Measurements from ENCODE around the gene ELAC1. TPM values are rescaled to one million over a fixed set of nuclear protein-coding genes. Genes with fewer than 3 reads are reported as not detected.
A peak's percentile ranks its signal among the peaks of the same experiment; 100 is the strongest.

ELAC1 gene
- total and polyA plus RNA-seq, 2 experiments from 2014 or later, result 2.8 to 3.2 TPM

GRCh38 chr18:50969448-50969847 is 1.6 kb downstream of the ELAC1 start:
- H3K27me3 Mint-ChIP-seq (ENCODE audit: insufficient read depth, low read depth, poor library complexity), result no peaks in the 10 kb centered on the region
- Histone ChIP-seq H3K36me3 (ENCODE audit: insufficient read depth) (no peaks in the 10 kb centered on the region), H3K4me1 (ENCODE audit: insufficient read depth) (peaks cover 23% of the 10 kb centered on the region), H3K4me3 (peak overlapping the region; percentile 88; the same call in 1 of the 2 replicates), H3K9me2 (ENCODE audit: insufficient read depth) (no peaks in the 10 kb centered on the region), H3K79me2 (replicated peaks; ENCODE audit: insufficient read depth) (no peaks in the 10 kb centered on the region; the same call in 1 of the 2 replicates), H3K27ac (ENCODE audit: low read depth) (no peak overlapping the region), H2AFZ (no peak overlapping the region), H4K20me1 (replicated peaks; ENCODE audit: insufficient read depth) (no peaks in the 10 kb centered on the region), H3F3A (replicated peaks; ENCODE audit: low read depth) (no peaks in the 10 kb centered on the region), H3K4me2 (peak overlapping the region; percentile 92; the same call in 1 of the 2 replicates), H3K27me3 (ENCODE audit: insufficient read depth) (no peaks in the 10 kb centered on the region)
- TF ChIP-seq POLR2AphosphoS5 (IDR thresholded peaks at IDR 0.05; ENCODE audit: low read depth) (no peak), CREB1 (CRISPR knock-in tag; IDR thresholded peaks at IDR 0.05; ENCODE audit: low read depth) (no peak), EZH2 (IDR thresholded peaks at IDR 0.05; ENCODE audit: low read depth, unreplicated experiment) (no peak), EZH2phosphoT487 (IDR thresholded peaks at IDR 0.05; ENCODE audit: unreplicated experiment) (no peak), STAT1 (IDR thresholded peaks at IDR 0.05; ENCODE audit: unreplicated experiment) (no peak), CTCF (conservative IDR thresholded peaks at IDR 0.05; ENCODE audit: low read depth in 2 of 2) (no peak), JUNB (IDR thresholded peaks at IDR 0.05; ENCODE audit: unreplicated experiment) (no peak), REST (IDR thresholded peaks at IDR 0.05; ENCODE audit: unreplicated experiment) (no peak), ZNF114 (CRISPR knock-in tag; IDR thresholded peaks at IDR 0.05) (no peak), ZNF462 (CRISPR knock-in tag; IDR thresholded peaks at IDR 0.05) (no peak)
- TF ChIP-seq, protein P1, sequence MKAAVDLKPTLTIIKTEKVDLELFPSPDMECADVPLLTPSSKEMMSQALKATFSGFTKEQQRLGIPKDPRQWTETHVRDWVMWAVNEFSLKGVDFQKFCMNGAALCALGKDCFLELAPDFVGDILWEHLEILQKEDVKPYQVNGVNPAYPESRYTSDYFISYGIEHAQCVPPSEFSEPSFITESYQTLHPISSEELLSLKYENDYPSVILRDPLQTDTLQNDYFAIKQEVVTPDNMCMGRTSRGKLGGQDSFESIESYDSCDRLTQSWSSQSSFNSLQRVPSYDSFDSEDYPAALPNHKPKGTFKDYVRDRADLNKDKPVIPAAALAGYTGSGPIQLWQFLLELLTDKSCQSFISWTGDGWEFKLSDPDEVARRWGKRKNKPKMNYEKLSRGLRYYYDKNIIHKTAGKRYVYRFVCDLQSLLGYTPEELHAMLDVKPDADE (IDR thresholded peaks at IDR 0.05), result no peak
- DNase-seq (ENCODE audit: low spot score) (no peak), ATAC-seq (no peak)
- H3K4me3 Mint-ChIP-seq, result peak overlapping the region; percentile 95
- H3K27ac Mint-ChIP-seq, result no peak overlapping the region
- H3K36me3 Mint-ChIP-seq (ENCODE audit: low read depth), result peaks cover under 1% of the 10 kb centered on the region
- 0 out of 3 replicates have a peak, but pooled peaks cover 4% of the 10 kb centered on the region for H3K9me3 Mint-ChIP-seq
- H3K4me1 Mint-ChIP-seq, result peaks cover 19% of the 10 kb centered on the region
